K562 (cell line): ENCODE data around the gene CLIC1. TPM values are rescaled to one million over a fixed set of nuclear protein-coding genes. Genes with fewer than 3 reads are reported as not detected.

ENCODE experiments used
- ELF4 ChIP-seq: fragments of 450-650 bp; formaldehyde crosslinking; IDR thresholded peaks from 2 replicates; pipeline ENCODE4 v1.4.0; 2022; ENCODE audit warnings: missing genetic modification characterization
- HEY1 ChIP-seq: fragments of 250-450 bp; sonication (Bioruptor Pico); IDR thresholded peaks from 2 replicates; pipeline ENCODE4 v1.5.0; 2020; ENCODE audit warnings: mild to moderate bottlenecking, moderate library complexity, borderline replicate concordance
- NR2C2 ChIP-seq, 2 experiments: fragments of 200-800 bp in 1 of 2; sonication (Bioruptor generic) in 1 of 2; sonication (generic) in 1 of 2; formaldehyde crosslinking in 1 of 2; IDR thresholded peaks; 2 replicates each; pipeline versions ENCODE4 v1.6.1 to v1.8.0; 2016 to 2022; ENCODE audit warnings: mild to moderate bottlenecking in 1 of 2, missing compliant biosample characterization in 1 of 2, missing genetic modification characterization in 1 of 2, missing genetic modification reagents in 1 of 2
- PHTF2 ChIP-seq: fragments of 250-450 bp; sonication (Bioruptor Pico); IDR thresholded peaks from 2 replicates; pipeline ENCODE4 v1.5.0; 2021; ENCODE audit warnings: mild to moderate bottlenecking
- RBM14 ChIP-seq: fragments of 200-400 bp; formaldehyde crosslinking; IDR thresholded peaks from 2 replicates; pipeline ENCODE4 v1.6.1; 2018; ENCODE audit warnings: low read depth, mild to moderate bottlenecking, low read length, moderate library complexity, borderline replicate concordance; ENCODE audit not compliant: insufficient read depth
- TFAM ChIP-seq: fragments of 250-450 bp; sonication (Bioruptor Pico); conservative IDR thresholded peaks from 2 replicates; pipeline ENCODE4 v1.5.0; 2021; ENCODE audit warnings: mild to moderate bottlenecking, moderate library complexity
- ZNF740 ChIP-seq, 3 experiments: fragments of 200-800 bp in 1 of 3; sonication (Bioruptor generic) in 1 of 3; sonication (generic) in 1 of 3; formaldehyde crosslinking in 1 of 3; IDR thresholded peaks; 2 replicates each; pipeline versions ENCODE4 v1.6.1 to v1.8.0; 2016 to 2022; ENCODE audit warnings: mild to moderate bottlenecking in 2 of 3, missing compliant biosample characterization in 2 of 3, missing genetic modification characterization in 2 of 3, missing genetic modification reagents in 1 of 3
- polyA plus RNA-seq, 8 experiments: library from polyadenylated mRNA; depleted of rRNA in 4 of 8; stranded (reverse) in 5 of 8; unstranded in 3 of 8; fragments of >200 nt; fragmentation: Nextera tagmentation in 2 of 8; fragmentation: Illumina TruSeq in 1 of 8; extraction: Ambion mirVana in 2 of 8; extraction: Trizol in 1 of 8; gene quantifications; 2 replicates each; pipeline versions ENCODE4 v1.2.1 to v1.2.3, GENCODE V29; 2011 to 2014; ENCODE audit warnings: inconsistent platforms in 1 of 8, missing spikeins in 1 of 8
- total RNA-seq, 7 experiments: library from RNA; depleted of rRNA in 6 of 7; stranded (reverse); fragments of >200 nt in 6 of 7; fragmentation: Illumina TruSeq in 2 of 7; extraction: Trizol in 2 of 7; gene quantifications; 2 replicates each; pipeline versions ENCODE4 v1.2.1 to v1.2.3, GENCODE V29; 2011 to 2021; ENCODE audit warnings: low replicate concordance in 1 of 7
- TF ChIP-seq, protein P1 (sequence below): fragments of 450-650 bp; IDR thresholded peaks from 2 replicates; pipeline ENCODE4 v1.6.1; 2018; ENCODE audit not compliant: partially characterized antibody
- TF ChIP-seq, protein P2 (sequence below): sonication (generic); formaldehyde crosslinking; IDR thresholded peaks from 2 replicates; pipeline ENCODE4 v1.9.0; 2022; ENCODE audit warnings: mild to moderate bottlenecking, missing genetic modification reagents
- TF ChIP-seq, protein P3 (sequence below): conservative IDR thresholded peaks from 2 replicates; pipeline ENCODE4 v1.6.1; 2011; ENCODE audit warnings: low read depth, mild to moderate bottlenecking, low read length; ENCODE audit not compliant: control insufficient read depth
- TF ChIP-seq, protein P4 (sequence below), 2 experiments: fragments of 150-350 bp in 1 of 2; IDR thresholded peaks; 2 replicates each; pipeline ENCODE4 v1.6.1; 2012 to 2016; ENCODE audit warnings: low read depth in 2 of 2, low read length in 2 of 2, mild to moderate bottlenecking in 1 of 2, moderate library complexity in 1 of 2

Gene CLIC1
- total and polyA plus RNA-seq, 9 of the 15 experiments (the other 6 are each of a cell fraction or from before 2014, with no cell fraction given): 1,267 to 2,419 (median 1,808) TPM

GRCh38 chr6:31727717-31728671, 8.3 kb downstream of the CLIC1 start (continued):
- TF ChIP-seq, protein P1, sequence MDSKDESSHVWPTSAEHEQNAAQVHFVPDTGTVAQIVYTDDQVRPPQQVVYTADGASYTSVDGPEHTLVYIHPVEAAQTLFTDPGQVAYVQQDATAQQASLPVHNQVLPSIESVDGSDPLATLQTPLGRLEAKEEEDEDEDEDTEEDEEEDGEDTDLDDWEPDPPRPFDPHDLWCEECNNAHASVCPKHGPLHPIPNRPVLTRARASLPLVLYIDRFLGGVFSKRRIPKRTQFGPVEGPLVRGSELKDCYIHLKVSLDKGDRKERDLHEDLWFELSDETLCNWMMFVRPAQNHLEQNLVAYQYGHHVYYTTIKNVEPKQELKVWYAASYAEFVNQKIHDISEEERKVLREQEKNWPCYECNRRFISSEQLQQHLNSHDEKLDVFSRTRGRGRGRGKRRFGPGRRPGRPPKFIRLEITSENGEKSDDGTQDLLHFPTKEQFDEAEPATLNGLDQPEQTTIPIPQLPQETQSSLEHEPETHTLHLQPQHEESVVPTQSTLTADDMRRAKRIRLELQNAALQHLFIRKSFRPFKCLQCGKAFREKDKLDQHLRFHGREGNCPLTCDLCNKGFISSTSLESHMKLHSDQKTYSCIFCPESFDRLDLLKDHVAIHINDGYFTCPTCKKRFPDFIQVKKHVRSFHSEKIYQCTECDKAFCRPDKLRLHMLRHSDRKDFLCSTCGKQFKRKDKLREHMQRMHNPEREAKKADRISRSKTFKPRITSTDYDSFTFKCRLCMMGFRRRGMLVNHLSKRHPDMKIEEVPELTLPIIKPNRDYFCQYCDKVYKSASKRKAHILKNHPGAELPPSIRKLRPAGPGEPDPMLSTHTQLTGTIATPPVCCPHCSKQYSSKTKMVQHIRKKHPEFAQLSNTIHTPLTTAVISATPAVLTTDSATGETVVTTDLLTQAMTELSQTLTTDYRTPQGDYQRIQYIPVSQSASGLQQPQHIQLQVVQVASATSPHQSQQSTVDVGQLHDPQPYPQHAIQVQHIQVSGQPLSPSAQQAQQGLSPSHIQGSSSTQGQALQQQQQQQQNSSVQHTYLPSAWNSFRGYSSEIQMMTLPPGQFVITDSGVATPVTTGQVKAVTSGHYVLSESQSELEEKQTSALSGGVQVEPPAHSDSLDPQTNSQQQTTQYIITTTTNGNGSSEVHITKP: no peak
- TF ChIP-seq PHTF2 (no peak), HEY1 (CRISPR knock-in tag) (no peak), NR2C2 (CRISPR knock-in tag; IDR thresholded peaks at IDR 0.05) (peak; percentile 65; the same call in 1 of the 2 replicates), NR2C2 (tag; IDR thresholded peaks at IDR 0.05) (no peak), RBM14 (0 out of 2 replicates have a peak, but pooled peaks have one; percentile 78), ELF4 (CRISPR knock-in tag) (peak; percentile 74; the same call in 1 of the 2 replicates), ZNF740 (CRISPR knock-in tag; IDR thresholded peaks at IDR 0.05) (0 out of 2 replicates have a peak, but pooled peaks have one; percentile 67), ZNF740 (tag; IDR thresholded peaks at IDR 0.05) (no peak), TFAM (no peak)
- TF ChIP-seq, protein P2, sequence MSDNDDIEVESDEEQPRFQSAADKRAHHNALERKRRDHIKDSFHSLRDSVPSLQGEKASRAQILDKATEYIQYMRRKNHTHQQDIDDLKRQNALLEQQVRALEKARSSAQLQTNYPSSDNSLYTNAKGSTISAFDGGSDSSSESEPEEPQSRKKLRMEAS (CRISPR knock-in tag): no peak; the same call in 1 of the 2 replicates
- TF ChIP-seq, protein P3, sequence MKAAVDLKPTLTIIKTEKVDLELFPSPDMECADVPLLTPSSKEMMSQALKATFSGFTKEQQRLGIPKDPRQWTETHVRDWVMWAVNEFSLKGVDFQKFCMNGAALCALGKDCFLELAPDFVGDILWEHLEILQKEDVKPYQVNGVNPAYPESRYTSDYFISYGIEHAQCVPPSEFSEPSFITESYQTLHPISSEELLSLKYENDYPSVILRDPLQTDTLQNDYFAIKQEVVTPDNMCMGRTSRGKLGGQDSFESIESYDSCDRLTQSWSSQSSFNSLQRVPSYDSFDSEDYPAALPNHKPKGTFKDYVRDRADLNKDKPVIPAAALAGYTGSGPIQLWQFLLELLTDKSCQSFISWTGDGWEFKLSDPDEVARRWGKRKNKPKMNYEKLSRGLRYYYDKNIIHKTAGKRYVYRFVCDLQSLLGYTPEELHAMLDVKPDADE: no peak
- TF ChIP-seq, protein P4, sequence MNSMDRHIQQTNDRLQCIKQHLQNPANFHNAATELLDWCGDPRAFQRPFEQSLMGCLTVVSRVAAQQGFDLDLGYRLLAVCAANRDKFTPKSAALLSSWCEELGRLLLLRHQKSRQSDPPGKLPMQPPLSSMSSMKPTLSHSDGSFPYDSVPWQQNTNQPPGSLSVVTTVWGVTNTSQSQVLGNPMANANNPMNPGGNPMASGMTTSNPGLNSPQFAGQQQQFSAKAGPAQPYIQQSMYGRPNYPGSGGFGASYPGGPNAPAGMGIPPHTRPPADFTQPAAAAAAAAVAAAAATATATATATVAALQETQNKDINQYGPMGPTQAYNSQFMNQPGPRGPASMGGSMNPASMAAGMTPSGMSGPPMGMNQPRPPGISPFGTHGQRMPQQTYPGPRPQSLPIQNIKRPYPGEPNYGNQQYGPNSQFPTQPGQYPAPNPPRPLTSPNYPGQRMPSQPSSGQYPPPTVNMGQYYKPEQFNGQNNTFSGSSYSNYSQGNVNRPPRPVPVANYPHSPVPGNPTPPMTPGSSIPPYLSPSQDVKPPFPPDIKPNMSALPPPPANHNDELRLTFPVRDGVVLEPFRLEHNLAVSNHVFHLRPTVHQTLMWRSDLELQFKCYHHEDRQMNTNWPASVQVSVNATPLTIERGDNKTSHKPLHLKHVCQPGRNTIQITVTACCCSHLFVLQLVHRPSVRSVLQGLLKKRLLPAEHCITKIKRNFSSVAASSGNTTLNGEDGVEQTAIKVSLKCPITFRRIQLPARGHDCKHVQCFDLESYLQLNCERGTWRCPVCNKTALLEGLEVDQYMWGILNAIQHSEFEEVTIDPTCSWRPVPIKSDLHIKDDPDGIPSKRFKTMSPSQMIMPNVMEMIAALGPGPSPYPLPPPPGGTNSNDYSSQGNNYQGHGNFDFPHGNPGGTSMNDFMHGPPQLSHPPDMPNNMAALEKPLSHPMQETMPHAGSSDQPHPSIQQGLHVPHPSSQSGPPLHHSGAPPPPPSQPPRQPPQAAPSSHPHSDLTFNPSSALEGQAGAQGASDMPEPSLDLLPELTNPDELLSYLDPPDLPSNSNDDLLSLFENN (IDR thresholded peaks at IDR 0.05; ENCODE audit: low read depth in 2 of 2, low read length in 2 of 2): no peak
